ENCODE data around the gene GP9. TPM values are rescaled to one million over a fixed set of nuclear protein-coding genes. Genes with fewer than 3 reads are reported as not detected.
A peak's percentile ranks its signal among the peaks of the same experiment; 100 is the strongest.

The GP9 gene
- total RNA-seq, 6 donors from 2014 or later, result 0.47 to 12.0 (median 4.3) TPM; not detected in 1

DNA sequence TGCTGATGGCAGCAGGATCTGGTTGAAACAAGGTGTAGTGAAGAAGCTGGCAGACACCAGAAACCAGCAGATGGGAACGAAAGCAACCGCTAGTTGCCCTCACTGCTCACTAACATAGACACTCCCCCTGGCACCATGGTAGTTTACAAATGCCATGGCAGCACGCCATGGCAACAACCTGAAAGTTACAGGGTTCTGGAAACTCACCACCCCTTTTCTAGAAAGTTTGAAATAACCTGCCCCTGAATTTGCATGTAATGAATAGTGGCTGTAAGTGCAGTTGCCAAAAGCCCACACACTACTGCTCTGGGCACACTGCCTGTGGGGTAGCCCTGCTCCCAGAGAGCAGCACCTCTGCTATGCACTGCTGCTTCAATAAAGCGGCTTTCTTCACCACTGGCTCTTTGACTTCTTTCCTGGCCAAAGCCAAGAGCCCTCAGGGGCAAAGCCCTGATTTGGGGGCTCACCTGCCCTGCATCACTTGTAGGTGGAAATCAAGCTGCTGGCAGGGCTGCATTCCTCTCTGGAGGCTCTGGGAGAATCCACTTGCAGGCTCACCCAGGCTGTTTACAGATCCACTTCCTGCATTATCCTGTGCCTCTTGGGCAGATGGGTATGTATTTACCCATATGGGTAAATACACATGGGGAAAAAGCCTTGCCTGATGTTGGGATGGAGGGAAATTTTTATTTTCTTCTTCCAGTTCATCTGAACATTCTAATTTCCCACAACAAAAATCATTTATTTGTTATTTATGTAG lies 2.0 kb upstream of the GP9 start:
- ATAC-seq (ENCODE audit: low FRiP score in 2 of 2), result peak in 1 of 2 donors; percentile 10
- no peaks in the 10 kb centered on the region for H3K36me3 ChIP-seq
- no peaks in the 10 kb centered on the region for H3K9me3 ChIP-seq
- peaks cover 10 to 25% (median 15%) of the 10 kb centered on the region in 4 donors for H3K4me1 ChIP-seq
- TF ChIP-seq POLR2A (IDR thresholded peaks at IDR 0.05) (no peak), EP300 (IDR thresholded peaks at IDR 0.05) (no peak), POLR2AphosphoS5 (IDR thresholded peaks at IDR 0.05) (no peak)
- TF ChIP-seq, protein P1, sequence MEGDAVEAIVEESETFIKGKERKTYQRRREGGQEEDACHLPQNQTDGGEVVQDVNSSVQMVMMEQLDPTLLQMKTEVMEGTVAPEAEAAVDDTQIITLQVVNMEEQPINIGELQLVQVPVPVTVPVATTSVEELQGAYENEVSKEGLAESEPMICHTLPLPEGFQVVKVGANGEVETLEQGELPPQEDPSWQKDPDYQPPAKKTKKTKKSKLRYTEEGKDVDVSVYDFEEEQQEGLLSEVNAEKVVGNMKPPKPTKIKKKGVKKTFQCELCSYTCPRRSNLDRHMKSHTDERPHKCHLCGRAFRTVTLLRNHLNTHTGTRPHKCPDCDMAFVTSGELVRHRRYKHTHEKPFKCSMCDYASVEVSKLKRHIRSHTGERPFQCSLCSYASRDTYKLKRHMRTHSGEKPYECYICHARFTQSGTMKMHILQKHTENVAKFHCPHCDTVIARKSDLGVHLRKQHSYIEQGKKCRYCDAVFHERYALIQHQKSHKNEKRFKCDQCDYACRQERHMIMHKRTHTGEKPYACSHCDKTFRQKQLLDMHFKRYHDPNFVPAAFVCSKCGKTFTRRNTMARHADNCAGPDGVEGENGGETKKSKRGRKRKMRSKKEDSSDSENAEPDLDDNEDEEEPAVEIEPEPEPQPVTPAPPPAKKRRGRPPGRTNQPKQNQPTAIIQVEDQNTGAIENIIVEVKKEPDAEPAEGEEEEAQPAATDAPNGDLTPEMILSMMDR (IDR thresholded peaks at IDR 0.05), result no peak
- no peak for DNase-seq
- WGBS, 2 donors, result 44 to 50% methylated on average over 4 of the region's 4 CpGs
- H3K27ac ChIP-seq, result peak overlapping the region in 1 of 4 donors; percentile 45
- no peaks in the 10 kb centered on the region for H3K27me3 ChIP-seq
- H3K4me3 ChIP-seq, result no peak overlapping the region

GRCh38 chr3:129059311-129059958 lies 1.1 kb upstream of the GP9 start:
- TF ChIP-seq, protein P1 (IDR thresholded peaks at IDR 0.05), result no peak
- no peak for TF ChIP-seq POLR2A (IDR thresholded peaks at IDR 0.05)
- no peak for TF ChIP-seq EP300 (IDR thresholded peaks at IDR 0.05)
- TF ChIP-seq POLR2AphosphoS5 (IDR thresholded peaks at IDR 0.05), result no peak
- DNase-seq (peak in 1 of 2 donors; percentile 45), ATAC-seq (ENCODE audit: low FRiP score in 2 of 2) (no peak)
- no peak overlapping the region for H3K4me3 ChIP-seq
- 75 to 83% methylated on average over 8 to 11 of the region's 11 CpGs for WGBS, 2 donors
- H3K27ac ChIP-seq, result peak overlapping the region in 3 of 4 donors; percentile 8 to 45 (median 9)
- peaks cover 5 to 17% (median 8%) of the 10 kb centered on the region in 4 donors for H3K4me1 ChIP-seq
- H3K9me3 ChIP-seq, result no peaks in the 10 kb centered on the region
- H3K27me3 ChIP-seq, result no peaks in the 10 kb centered on the region
- H3K36me3 ChIP-seq, result no peaks in the 10 kb centered on the region

DNA sequence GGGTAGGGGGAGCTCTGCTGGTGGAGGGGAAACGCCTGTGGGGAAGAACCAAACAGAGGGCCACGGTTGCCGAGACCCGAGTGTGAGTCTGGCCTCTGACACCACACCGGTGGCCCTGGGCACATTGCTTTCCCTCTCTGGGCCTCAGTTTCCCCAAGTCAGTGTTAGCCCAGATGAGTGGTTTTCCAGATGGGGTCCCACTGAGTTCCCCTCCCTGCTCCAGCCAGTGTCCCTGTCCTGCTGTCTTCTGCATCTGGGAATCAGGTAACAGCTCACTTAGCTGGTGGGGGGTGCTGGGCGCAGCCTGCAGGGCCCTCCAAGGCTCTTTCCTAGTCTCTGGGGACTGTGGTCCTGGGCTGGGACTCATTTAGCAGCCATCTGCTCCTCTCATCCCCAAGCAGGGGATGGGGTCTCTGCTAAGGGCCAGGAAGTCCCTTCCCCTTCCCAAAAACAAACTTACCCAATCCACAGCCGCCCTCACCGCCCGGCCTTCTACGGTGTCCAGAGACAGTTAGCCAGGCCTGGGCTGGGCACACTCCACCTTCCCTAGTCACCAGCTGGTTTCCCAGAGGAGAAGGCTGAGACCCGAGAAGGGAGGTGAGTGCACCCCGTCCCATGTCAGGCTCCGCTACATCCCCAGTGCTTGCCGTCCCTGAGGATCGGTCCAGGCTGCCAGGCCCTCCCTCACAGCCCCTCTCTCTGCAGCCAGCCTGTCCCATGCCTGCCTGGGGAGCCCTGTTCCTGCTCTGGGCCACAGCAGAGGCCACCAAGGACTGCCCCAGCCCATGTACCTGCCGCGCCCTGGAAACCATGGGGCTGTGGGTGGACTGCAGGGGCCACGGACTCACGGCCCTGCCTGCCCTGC lies 676 bp downstream of the GP9 start:
- H3K27ac ChIP-seq, result peak overlapping the region in 1 of 4 donors; percentile 43
- H3K36me3 ChIP-seq, result no peaks in the 10 kb centered on the region
- H3K4me3 ChIP-seq, result no peak overlapping the region
- 85 to 95% methylated on average over 9 to 19 of the region's 19 CpGs for WGBS, 2 donors
- H3K4me1 ChIP-seq, result peaks cover 3 to 10% (median 6%) of the 10 kb centered on the region in 4 donors
- DNase-seq, result peak in 1 of 2 donors; percentile 74
- no peaks in the 10 kb centered on the region for H3K27me3 ChIP-seq
- TF ChIP-seq POLR2A (IDR thresholded peaks at IDR 0.05) (no peak), POLR2AphosphoS5 (IDR thresholded peaks at IDR 0.05) (no peak), EP300 (IDR thresholded peaks at IDR 0.05) (no peak)
- TF ChIP-seq, protein P1 (IDR thresholded peaks at IDR 0.05), result no peak
- ATAC-seq (ENCODE audit: low FRiP score in 2 of 2), result peak in 1 of 2 donors; percentile 12
- no peaks in the 10 kb centered on the region for H3K9me3 ChIP-seq

DNA sequence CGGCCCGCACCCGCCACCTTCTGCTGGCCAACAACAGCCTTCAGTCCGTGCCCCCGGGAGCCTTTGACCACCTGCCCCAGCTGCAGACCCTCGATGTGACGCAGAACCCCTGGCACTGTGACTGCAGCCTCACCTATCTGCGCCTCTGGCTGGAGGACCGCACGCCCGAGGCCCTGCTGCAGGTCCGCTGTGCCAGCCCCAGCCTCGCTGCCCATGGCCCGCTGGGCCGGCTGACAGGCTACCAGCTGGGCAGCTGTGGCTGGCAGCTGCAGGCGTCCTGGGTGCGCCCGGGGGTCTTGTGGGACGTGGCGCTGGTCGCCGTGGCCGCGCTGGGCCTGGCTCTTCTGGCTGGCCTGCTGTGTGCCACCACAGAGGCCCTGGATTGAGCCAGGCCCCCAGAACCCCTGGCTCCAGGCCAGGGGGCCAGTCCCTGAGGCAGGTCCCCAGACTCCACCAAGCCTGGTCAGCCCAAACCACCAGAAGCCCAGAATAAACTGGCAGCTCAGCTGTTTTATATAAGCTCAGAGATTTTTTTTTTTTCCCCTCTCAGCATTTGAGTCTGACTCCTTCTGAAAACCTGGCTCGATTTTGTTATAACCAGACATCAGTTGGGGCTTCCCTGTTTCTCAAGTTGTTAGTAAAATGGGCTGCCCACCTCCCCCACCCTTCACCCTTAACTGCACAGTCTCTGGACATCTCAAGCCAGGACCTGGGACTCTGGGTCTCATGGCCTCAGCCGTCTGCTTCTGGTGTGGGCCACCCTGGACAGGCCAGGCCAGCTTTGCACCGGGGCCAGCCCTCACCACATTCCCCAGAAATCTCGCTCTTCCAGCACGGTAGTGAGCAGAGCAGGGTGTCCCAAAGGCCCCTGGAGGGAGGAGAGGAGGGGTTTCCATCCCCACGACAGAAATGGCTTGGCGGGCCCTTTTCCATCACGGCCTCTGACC lies 1.6 kb downstream of the GP9 start:
- no peak for TF ChIP-seq POLR2A (IDR thresholded peaks at IDR 0.05)
- TF ChIP-seq POLR2AphosphoS5 (IDR thresholded peaks at IDR 0.05), result no peak
- no peak for TF ChIP-seq EP300 (IDR thresholded peaks at IDR 0.05)
- TF ChIP-seq, protein P1 (IDR thresholded peaks at IDR 0.05), result no peak
- Histone ChIP-seq H3K4me3 (no peak overlapping the region), H3K4me1 (peaks cover 3 to 10% (median 6%) of the 10 kb centered on the region in 4 donors), H3K27me3 (no peaks in the 10 kb centered on the region), H3K27ac (no peak overlapping the region), H3K36me3 (no peaks in the 10 kb centered on the region), H3K9me3 (no peaks in the 10 kb centered on the region)
- 83 to 94% methylated on average over 10 to 32 of the region's 32 CpGs for WGBS, 2 donors
- ATAC-seq (ENCODE audit: low FRiP score in 2 of 2) (no peak), DNase-seq (peak in 1 of 2 donors; percentile 76)
